ENCODE data around the gene MAEL. TPM values are rescaled to one million over a fixed set of nuclear protein-coding genes. Genes with fewer than 3 reads are reported as not detected.

The MAEL gene
- polyA plus RNA-seq, 1 experiment = not detected

- Histone ChIP-seq H3K27me3 (ENCODE audit: control insufficient read depth, insufficient read depth, low read length) (peaks cover 32% of the 10 kb centered on the region), H3K27ac (ENCODE audit: low read depth, low read length) (no peak overlapping the region), H3K4me3 (ENCODE audit: low read depth, low read length) (no peak overlapping the region), H3K9me3 (ENCODE audit: control insufficient read depth, insufficient read depth, low read length) (no peaks in the 10 kb centered on the region)
- TF ChIP-seq CTCF (IDR thresholded peaks at IDR 0.05; ENCODE audit: low read depth, low read length) = no peak
- CTCF ChIA-PET = interaction anchor here (1.6 kb wide), 1 partner anchor 86 kb away, joined by 4 read pairs; no protein-coding TSS in a partner anchor
- POLR2A ChIA-PET = no interaction called here
- no peak for DNase-seq (ENCODE audit: low read depth, low spot score)
These were observed 16.9 kb upstream of the MAEL start for GRCh38 chr1:166972193-166972592.

- Histone ChIP-seq H3K27ac (ENCODE audit: low read depth, low read length) (no peak overlapping the region), H3K9me3 (ENCODE audit: control insufficient read depth, insufficient read depth, low read length) (no peaks in the 10 kb centered on the region), H3K27me3 (ENCODE audit: control insufficient read depth, insufficient read depth, low read length) (peaks cover 32% of the 10 kb centered on the region), H3K4me3 (ENCODE audit: low read depth, low read length) (no peak overlapping the region)
- DNase-seq (ENCODE audit: low read depth, low spot score) = no peak
- CTCF ChIA-PET = interaction anchor here (0.7 to 1.6 kb wide), 2 partner anchors 86 to 558 kb away, joined by 3 to 4 read pairs; no protein-coding TSS in a partner anchor
- TF ChIP-seq CTCF (IDR thresholded peaks at IDR 0.05; ENCODE audit: low read depth, low read length) = no peak
- POLR2A ChIA-PET = no interaction called here
These were observed 16.3 kb upstream of the MAEL start for GRCh38 chr1:166972826-166973225.

- ChIA-PET CTCF (no interaction called here), POLR2A (no interaction called here)
- no peak for TF ChIP-seq CTCF (IDR thresholded peaks at IDR 0.05; ENCODE audit: low read depth, low read length)
- no peak for DNase-seq (ENCODE audit: low read depth, low spot score)
- peaks cover 30% of the 10 kb centered on the region for H3K27me3 ChIP-seq (ENCODE audit: control insufficient read depth, insufficient read depth, low read length)
- H3K4me3 ChIP-seq (ENCODE audit: low read depth, low read length) = peak overlapping the region; percentile 56
- no peaks in the 10 kb centered on the region for H3K9me3 ChIP-seq (ENCODE audit: control insufficient read depth, insufficient read depth, low read length)
- H3K27ac ChIP-seq (ENCODE audit: low read depth, low read length) = no peak overlapping the region
These were observed 14.3 kb upstream of the MAEL start for GRCh38 chr1:166974647-166975345.

GRCh38 chr1:166975361-166976129, 13.5 kb upstream of the MAEL start, which contains the start of gene ILDR2:
Gene ILDR2 (minus strand): TSS chr1:166975540. CDS start chr1:166975268, 272 bp downstream.
- Histone ChIP-seq H3K9me3 (ENCODE audit: control insufficient read depth, insufficient read depth, low read length) (no peaks in the 10 kb centered on the region), H3K27ac (ENCODE audit: low read depth, low read length) (no peak within 1 kb of the TSS), H3K27me3 (ENCODE audit: control insufficient read depth, insufficient read depth, low read length) (peaks cover 30% of the 10 kb centered on the region), H3K4me3 (ENCODE audit: low read depth, low read length) (peak within 1 kb of the TSS; percentile 59)
- CTCF ChIA-PET = no interaction called here
- POLR2A ChIA-PET = no interaction called here
- no peak for TF ChIP-seq CTCF (IDR thresholded peaks at IDR 0.05; ENCODE audit: low read depth, low read length)
- DNase-seq (ENCODE audit: low read depth, low spot score) = no peak

- Histone ChIP-seq H3K27ac (ENCODE audit: low read depth, low read length) (no peak overlapping the region), H3K27me3 (ENCODE audit: control insufficient read depth, insufficient read depth, low read length) (peaks cover 28% of the 10 kb centered on the region), H3K4me3 (ENCODE audit: low read depth, low read length) (no peak overlapping the region), H3K9me3 (ENCODE audit: control insufficient read depth, insufficient read depth, low read length) (no peaks in the 10 kb centered on the region)
- DNase-seq (ENCODE audit: low read depth, low spot score) = no peak
- POLR2A ChIA-PET = no interaction called here
- CTCF ChIA-PET = no interaction called here
- TF ChIP-seq CTCF (IDR thresholded peaks at IDR 0.05; ENCODE audit: low read depth, low read length) = no peak
These were observed 11.1 kb upstream of the MAEL start for GRCh38 chr1:166977951-166978350.
